GM18873 (cell line): ENCODE data around the gene MTG2.

ENCODE experiments used
- ATAC-seq: cut with Tn5 transposase; IDR thresholded peaks from one replicate; pipeline ENCODE4 v1.9.1; 2021; ENCODE audit warnings: mild to moderate bottlenecking, moderate library complexity, moderate number of reproducible peaks; ENCODE audit not compliant: unreplicated experiment, low FRiP score

Gene MTG2

DNA sequence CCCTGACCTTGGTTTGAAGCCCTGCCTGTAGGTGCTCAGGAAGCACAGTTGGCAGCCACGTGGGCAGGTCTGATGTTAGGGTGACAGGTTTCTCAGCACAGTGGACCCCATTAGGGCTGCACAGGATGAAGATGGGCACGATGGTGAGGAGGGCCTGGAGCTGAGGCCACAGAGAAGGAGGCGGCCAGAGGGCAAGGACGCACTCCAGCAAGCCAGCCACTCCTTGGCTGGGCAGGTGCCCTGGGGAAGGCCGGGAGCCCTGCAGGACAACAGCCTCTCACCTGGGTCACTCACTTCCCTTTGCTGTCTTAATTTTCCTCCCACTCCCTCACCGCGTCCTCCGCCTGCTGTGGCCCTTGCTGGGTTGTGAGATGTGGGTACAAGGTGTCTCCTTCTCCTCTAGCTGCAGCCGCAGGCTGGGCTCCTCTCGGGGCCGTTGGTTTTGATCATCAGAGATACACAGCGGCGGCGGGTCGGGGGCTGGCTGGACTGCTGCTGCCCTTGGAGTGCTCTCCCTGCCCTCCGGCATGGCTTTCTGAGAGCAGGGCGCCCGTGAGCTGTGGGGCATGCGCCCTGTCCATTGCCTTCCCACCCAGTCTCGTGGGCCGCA, 61.2 kb downstream of the MTG2 start:
- ATAC-seq: no peak

DNA sequence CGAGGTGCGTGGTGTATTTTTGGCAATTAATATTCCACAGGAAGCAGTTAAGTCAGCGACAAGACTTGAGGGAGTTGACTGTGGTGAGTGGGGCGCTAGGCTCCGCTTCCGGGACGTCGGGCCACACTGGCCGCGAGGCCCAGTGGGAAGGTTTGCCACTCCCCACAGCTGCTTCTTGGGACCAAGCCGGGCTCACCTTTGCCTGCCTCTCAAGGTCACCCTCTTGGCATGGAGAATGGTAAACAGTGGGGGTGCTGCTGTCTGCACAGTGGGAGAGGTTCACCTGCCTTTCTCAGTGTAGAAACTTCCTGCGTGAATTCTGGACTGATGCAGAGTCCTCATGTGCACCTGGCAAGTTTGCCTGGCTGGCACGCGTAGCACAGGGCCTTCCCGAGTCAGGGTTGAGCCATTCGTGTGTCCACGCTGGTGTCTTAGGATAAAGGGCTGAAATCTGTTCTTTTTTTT, 61.8 kb downstream of the MTG2 start:
- no peak for ATAC-seq

DNA sequence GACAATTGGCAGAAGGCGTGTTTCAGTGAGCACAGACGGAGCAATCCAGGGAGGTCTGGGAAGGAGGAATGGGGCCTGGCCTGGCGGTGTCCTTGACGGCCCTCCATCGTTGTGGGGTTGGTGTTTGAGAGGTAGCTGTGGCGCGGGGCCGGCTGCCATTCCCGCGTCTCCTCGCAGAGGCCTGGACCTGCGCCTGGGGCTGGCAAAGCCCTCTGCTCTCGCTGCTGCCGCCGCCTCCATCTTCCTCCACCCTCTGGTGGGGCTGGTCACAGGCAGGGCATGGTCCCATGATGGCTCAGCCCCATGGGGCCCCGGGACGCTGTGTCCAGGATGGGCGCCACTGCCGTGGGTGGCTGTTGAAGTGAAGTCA, 63.1 kb downstream of the MTG2 start:
- no peak for ATAC-seq

DNA sequence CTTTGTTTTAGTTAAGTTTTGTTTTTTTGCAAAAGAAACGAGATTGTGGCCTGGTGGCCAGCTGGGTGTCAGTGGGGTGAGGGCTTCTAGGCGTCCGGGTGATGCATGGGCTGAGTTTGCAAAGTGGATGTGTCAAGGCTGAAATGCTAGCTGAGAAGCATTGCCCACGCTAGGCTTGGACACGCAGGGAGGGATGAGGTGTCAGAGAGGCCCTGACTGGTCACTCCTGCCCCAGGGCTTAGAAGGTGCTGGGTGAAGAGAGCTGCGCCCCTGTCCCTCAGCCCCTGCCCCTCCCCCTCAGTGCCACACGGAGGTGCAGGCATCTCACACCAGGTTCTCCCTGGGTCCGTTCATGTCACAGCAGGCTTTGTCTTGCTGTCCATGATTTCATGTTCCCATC, 63.6 kb downstream of the MTG2 start:
- ATAC-seq: no peak

DNA sequence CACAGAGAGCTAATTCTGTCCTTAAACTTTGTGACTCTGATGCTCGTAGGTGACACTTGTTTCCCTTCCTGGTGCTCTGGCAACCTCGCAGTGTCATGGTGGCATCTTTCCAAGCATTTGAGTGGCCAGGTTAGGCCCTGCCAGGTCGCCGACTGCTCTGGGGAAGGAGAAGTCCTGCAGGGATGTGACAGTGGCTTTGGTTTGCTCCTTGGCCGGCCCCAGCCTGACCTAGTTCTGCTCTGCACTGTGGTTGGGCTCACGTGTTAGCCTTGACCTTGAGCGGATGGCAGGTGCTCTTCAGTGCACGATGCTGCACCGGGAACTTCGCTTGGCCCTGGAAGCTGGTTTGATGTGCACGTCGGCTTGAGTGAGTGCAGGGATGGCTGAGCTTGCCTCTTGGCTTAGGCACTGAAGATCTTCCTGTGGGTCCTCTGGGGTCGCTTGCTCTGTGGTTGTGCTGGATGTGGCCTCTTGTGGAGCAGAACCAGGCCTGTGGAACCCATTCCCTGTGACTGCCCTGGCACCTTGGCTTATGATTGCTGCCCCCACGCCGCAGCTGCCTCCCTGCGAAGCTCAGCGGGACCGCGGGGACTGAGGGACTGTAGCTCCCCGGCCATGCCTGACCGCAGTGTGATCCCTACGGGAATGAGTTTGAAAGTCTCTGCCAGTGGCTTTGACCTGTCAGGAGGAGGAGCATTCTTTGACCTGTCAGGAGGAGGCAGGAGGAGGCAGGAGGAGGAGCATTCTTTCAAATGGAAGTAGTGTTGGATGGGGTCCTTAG, 64.2 kb downstream of the MTG2 start:
- no peak for ATAC-seq

DNA sequence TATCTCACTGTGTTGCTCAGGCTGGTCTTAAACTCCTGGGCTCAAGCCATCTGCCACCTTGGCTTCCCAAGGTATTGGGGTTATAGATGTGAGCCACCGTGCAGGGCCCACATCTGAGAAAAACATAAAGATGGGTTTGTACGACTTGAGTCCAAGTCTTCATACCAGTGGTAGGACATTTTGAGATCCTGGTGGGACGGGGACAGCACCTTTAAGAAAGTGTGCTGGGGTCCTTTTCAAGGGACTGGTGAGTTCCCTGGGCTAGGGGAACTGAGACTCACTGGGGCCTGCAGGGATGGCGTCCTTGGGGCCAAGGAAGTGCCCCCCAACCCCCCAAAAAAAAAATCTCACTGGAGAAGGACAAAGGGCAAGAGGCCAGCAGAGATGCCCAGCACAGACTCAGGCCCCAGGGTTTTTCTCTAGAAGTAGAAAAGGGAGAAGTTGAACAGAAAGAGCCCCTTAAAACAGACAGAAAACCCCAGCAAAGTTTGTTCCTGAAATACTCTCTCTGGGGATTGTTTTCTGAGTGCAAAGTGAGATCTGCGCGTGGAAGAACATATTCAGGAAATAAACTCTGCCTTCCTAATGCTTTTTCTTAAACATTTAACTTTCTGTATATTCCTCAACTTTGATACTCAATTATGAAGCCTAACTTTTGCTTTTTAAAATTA, 66.2 kb downstream of the MTG2 start:
- no peak for ATAC-seq

DNA sequence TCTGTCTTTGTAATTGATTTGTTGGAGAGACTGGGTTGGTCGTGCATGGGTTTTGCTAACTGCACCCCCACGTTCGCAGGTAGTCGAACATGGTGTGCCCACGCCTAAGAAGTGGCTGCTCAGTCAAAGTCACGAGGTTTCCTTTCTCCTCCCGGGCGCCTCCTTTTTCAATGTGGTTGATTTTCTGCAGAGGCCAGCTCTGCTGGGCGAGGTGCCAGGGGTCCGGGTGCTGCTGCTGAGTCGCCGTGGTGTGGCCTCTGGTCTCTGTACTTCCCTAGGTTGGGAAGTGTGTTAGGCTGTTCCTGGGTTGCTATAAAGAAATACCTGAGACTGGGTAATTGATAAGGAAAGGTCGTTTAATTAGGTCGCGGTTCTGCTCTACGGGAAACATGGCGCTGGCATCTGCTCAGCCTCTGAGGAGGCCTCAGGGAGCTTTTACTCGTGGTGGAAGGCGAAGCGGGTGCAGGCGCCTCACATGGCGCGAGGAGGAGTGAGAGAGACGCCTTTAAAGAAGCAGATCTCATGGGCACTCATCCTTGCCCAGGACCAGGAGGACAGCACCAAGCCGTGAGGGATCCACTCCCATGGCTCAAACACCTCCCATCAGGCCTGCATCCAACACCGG, 69.6 kb downstream of the MTG2 start:
- ATAC-seq: no peak
